ENCODE results near the gene ATP2C2.
"Not testable (repeated sequence)": the region's sequence is repeated elsewhere in the genome, so short reads cannot be mapped to it uniquely, and the experiment has no call there.

The ATP2C2 gene

DNA sequence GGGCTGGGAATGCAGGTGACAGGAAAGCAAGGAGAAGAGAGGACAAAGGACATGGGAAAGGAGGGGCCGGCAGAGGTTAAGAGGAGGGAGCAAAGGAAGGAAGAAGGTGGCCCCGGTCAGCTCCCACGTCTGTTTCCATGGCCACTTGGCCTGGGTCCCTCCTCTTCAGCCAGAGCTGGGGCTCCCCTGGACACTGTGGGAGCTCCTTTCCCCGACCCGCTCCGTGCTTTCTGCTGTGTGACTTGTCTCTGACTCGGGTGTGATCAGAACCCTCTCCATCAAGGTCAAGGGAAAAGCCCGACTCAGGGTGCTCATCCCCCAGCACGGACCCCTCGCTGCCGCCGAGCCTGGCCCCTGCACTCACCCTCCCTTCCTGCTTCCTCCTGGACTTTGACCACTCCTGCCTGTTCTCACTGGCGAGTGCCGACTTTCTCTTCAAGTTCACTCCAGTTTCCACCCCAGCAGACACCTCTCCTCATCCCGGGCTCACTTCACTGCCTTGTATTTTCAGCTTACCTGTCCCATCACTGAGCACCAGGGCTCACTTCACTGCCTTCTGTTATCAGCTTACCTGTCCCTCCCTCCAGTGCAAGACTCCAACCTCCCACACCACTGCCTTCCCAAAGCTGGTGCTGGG, 74.9 kb downstream of the ATP2C2 start:
- H3K9ac ChIP-seq (ENCODE audit: low read depth, low read length), result no peak overlapping the region
- no peak overlapping the region for H3K4me3 ChIP-seq (ENCODE audit: low read depth, low read length)
- no peaks in the 10 kb centered on the region for H3K4me1 ChIP-seq (ENCODE audit: control insufficient read depth, insufficient read depth, low read length)
- H3K9me3 ChIP-seq (ENCODE audit: control insufficient read depth, insufficient read depth, low read length), result no peaks in the 10 kb centered on the region
- no peaks in the 10 kb centered on the region for H3K36me3 ChIP-seq (ENCODE audit: control insufficient read depth, insufficient read depth, low read length)
- no peak overlapping the region for H3K27ac ChIP-seq (ENCODE audit: low read depth, low read length)
- H3K27me3 ChIP-seq (ENCODE audit: control insufficient read depth, insufficient read depth, low read length), result no peaks in the 10 kb centered on the region

DNA sequence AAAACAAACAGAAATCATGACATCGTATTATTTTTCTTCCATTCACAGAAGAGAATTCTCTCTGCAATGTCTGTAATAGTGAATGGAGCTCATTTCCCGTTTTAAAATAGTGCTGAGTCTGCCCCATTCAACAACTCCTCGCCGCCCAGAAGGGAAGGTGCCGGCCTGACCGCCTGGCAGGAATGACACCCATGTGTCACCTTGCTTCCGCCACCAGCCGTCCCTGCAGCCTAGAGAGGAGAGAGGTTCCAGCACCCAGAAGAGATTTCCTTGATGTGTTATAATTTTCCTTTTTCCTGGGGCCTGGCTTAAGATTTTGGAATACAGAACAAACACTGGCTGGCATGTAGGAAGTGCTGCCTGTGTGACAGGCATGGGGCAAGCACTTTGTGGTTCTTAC, 76.1 kb downstream of the ATP2C2 start:
- H3K9me3 ChIP-seq (ENCODE audit: control insufficient read depth, insufficient read depth, low read length), result no peaks in the 10 kb centered on the region
- H3K27me3 ChIP-seq (ENCODE audit: control insufficient read depth, insufficient read depth, low read length), result no peaks in the 10 kb centered on the region
- no peaks in the 10 kb centered on the region for H3K36me3 ChIP-seq (ENCODE audit: control insufficient read depth, insufficient read depth, low read length)
- H3K9ac ChIP-seq (ENCODE audit: low read depth, low read length), result no peak overlapping the region
- H3K27ac ChIP-seq (ENCODE audit: low read depth, low read length), result no peak overlapping the region
- no peaks in the 10 kb centered on the region for H3K4me1 ChIP-seq (ENCODE audit: control insufficient read depth, insufficient read depth, low read length)
- H3K4me3 ChIP-seq (ENCODE audit: low read depth, low read length), result no peak overlapping the region

DNA sequence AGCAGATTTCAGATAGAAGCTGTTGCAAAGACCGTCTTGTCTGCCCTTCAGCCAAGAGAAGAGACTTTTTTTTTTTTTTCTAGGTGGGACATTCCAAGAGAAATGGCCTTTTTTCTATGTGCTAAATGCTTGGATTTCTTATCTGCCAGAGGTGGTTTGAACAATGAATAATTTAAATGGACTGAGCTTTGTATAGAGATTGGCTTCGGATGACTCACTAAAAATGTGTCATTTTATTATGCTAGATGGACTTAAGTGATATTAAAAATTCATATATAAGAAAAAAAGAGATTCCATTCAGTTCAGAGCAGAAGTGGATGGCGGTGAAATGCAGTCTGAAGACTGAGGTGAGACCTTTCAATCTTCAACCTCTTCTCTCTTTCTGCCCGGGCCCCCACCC, 77.7 kb downstream of the ATP2C2 start:
- no peaks in the 10 kb centered on the region for H3K4me1 ChIP-seq (ENCODE audit: control insufficient read depth, insufficient read depth, low read length)
- H3K27ac ChIP-seq (ENCODE audit: low read depth, low read length), result no peak overlapping the region
- no peak overlapping the region for H3K4me3 ChIP-seq (ENCODE audit: low read depth, low read length)
- H3K27me3 ChIP-seq (ENCODE audit: control insufficient read depth, insufficient read depth, low read length), result no peaks in the 10 kb centered on the region
- H3K36me3 ChIP-seq (ENCODE audit: control insufficient read depth, insufficient read depth, low read length), result no peaks in the 10 kb centered on the region
- H3K9me3 ChIP-seq (ENCODE audit: control insufficient read depth, insufficient read depth, low read length), result no peaks in the 10 kb centered on the region
- H3K9ac ChIP-seq (ENCODE audit: low read depth, low read length), result no peak overlapping the region

DNA sequence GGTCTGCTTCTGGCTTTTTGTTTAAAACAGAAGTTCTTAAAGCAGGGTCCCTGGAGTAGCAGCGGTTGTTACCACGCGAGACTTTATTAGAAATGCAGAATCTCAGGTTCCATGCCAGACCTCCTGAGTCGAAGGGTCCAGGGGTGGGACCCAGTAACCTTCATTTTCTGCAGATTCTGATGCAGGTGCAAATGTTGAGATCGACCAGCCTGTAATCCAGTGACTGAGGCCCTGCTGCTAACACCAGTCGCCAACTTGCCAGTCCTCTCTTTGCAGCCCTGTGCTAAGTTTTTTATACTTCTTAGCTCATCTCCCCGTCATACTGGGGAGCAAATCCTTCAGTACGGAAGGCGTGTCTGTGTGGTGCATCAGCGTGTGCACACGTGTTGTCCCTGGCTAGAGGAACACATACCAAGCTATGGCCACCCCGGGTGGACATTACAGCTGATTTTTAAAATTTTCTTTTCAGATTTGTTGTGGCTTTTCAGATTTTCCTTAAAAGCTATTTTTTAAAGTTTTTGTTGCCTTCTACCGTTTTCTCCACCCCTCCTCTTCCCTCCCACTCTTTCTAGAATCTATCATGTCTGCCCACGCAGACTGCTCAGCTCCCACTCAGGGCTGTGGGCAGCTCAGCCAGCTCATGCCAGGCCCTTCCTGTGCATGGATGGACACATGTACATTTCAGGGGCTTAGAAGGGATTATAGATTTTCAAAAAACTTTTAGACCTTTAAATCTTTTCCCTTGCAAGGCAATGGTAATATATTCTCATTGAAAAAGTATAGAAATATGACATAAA, 78.5 kb downstream of the ATP2C2 start:
- Histone ChIP-seq H3K27me3 (ENCODE audit: control insufficient read depth, insufficient read depth, low read length) (no peaks in the 10 kb centered on the region), H3K27ac (ENCODE audit: low read depth, low read length) (no peak overlapping the region)

DNA sequence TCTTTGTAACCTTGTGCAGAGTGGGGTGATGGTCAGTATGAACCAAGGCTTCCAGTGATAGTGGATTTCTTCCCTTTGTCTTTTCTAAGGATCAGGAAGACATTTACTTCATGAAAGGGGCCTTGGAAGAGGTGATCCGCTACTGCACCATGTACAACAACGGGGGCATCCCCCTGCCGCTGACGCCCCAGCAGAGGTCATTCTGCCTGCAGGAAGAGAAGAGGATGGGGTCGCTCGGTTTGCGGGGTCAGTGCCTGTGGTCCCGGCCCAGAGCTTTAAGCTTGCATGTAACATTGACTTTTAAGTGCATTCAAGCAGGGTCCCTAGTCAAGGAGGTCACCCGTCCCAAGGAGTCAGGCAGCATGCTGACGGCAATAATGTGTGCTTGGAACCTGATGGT, 80.1 kb downstream of the ATP2C2 start:
- H3K4me1 ChIP-seq (ENCODE audit: control insufficient read depth, insufficient read depth, low read length), result no peaks in the 10 kb centered on the region
- H3K9ac ChIP-seq (ENCODE audit: low read depth, low read length), result no peak overlapping the region
- H3K4me3 ChIP-seq (ENCODE audit: low read depth, low read length), result no peak overlapping the region
- no peaks in the 10 kb centered on the region for H3K9me3 ChIP-seq (ENCODE audit: control insufficient read depth, insufficient read depth, low read length)
- H3K36me3 ChIP-seq (ENCODE audit: control insufficient read depth, insufficient read depth, low read length), result no peaks in the 10 kb centered on the region
- H3K27me3 ChIP-seq (ENCODE audit: control insufficient read depth, insufficient read depth, low read length), result no peaks in the 10 kb centered on the region
- no peak overlapping the region for H3K27ac ChIP-seq (ENCODE audit: low read depth, low read length)

More for the DNA sequence above, 78.5 kb downstream of the ATP2C2 start:
- H3K4me3 ChIP-seq (ENCODE audit: low read depth, low read length), result no peak overlapping the region
- H3K36me3 ChIP-seq (ENCODE audit: control insufficient read depth, insufficient read depth, low read length), result no peaks in the 10 kb centered on the region
- H3K9me3 ChIP-seq (ENCODE audit: control insufficient read depth, insufficient read depth, low read length), result no peaks in the 10 kb centered on the region
- H3K9ac ChIP-seq (ENCODE audit: low read depth, low read length), result no peak overlapping the region
- no peaks in the 10 kb centered on the region for H3K4me1 ChIP-seq (ENCODE audit: control insufficient read depth, insufficient read depth, low read length)

DNA sequence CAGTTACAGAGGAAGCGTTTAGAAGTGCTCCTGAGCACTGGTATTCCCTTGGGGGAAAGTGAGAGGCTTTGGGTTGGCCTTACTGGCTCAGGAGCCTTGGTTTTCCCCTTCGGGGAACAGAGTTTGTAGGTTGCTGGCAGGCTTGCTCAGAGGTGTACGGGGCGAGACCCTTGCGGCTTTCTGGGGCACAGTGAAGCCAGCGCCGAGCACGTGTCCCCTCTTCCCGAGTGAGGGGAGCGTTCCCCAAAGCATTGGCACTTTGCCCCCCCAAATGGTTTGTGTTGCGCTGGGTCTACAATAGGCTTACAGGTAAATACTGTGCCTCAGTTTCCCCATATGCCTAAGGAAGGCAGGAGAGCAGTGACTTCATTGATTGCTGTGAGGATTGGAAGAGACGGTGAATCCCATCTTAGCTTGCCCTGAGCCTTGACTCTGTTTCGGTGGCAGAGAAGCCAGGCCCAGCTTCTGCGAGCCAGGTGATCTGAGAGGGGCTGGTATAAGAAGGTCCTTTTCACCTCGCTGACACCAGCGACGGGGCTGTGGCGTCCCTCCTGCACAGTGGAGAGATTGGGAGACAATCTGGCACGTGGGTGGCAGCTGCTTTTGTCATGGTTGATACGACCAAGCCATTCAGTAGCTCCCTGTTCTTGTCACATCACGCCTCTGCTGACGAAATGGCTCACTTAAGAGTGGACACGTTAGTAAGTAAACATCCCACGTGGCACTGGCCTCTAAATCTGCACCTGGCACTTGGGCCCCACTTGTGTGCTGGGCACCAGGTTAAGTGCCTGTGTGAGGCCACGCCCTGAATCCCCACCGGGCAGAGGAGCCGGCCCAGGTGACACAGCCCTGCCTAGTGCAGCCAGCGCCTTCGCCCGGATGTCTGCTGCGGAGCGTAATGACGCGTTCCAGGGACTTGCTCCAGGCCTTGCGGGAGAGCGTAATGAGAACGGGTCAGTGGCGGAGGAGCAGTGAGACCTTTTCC, 81.1 kb downstream of the ATP2C2 start:
- H3K27me3 ChIP-seq (ENCODE audit: control insufficient read depth, insufficient read depth, low read length), result no peaks in the 10 kb centered on the region
- no peaks in the 10 kb centered on the region for H3K4me1 ChIP-seq (ENCODE audit: control insufficient read depth, insufficient read depth, low read length)
- no peaks in the 10 kb centered on the region for H3K36me3 ChIP-seq (ENCODE audit: control insufficient read depth, insufficient read depth, low read length)

DNA sequence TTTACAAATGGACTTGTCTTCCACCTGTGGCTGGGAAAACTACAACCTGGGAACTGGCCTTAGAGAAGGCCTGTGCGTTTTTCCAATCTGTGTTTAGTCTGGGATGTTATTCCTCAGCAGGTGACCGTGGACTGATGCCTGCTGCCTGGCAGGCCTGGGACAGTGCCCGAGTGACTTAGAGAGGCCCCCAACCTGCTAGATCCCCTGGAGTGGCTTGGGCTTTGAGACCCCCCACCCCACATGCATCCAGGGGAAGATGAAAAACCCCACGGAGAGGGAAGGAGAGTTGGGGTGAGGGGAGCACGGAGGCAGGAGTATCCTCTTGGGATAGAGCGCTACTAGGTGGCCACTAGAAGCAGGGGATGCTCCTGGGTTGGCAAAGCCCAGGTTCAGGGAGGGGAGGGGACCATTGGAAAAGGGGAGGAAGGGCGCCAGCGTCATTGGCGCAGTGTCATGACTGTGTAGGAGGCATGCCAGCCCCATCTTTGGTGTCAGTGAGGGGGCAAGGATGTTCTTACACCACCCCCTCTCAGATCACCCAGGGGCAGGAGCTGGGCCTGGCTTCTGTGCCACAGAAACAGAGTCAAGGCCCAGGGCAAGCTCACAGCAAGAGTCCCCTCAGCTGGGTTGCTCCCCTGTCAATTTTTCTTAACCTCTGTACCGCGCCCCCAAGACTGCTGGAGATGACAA, 82.0 kb downstream of the ATP2C2 start:
- Histone ChIP-seq H3K4me1 (ENCODE audit: control insufficient read depth, insufficient read depth, low read length) (no peaks in the 10 kb centered on the region), H3K4me3 (ENCODE audit: low read depth, low read length) (no peak overlapping the region), H3K9ac (ENCODE audit: low read depth, low read length) (no peak overlapping the region), H3K27ac (ENCODE audit: low read depth, low read length) (no peak overlapping the region), H3K27me3 (ENCODE audit: control insufficient read depth, insufficient read depth, low read length) (no peaks in the 10 kb centered on the region), H3K9me3 (ENCODE audit: control insufficient read depth, insufficient read depth, low read length) (no peaks in the 10 kb centered on the region), H3K36me3 (ENCODE audit: control insufficient read depth, insufficient read depth, low read length) (no peaks in the 10 kb centered on the region)

More for the DNA sequence above, 81.1 kb downstream of the ATP2C2 start:
- H3K27ac ChIP-seq (ENCODE audit: low read depth, low read length), result no peak overlapping the region
- no peak overlapping the region for H3K9ac ChIP-seq (ENCODE audit: low read depth, low read length)
- H3K9me3 ChIP-seq (ENCODE audit: control insufficient read depth, insufficient read depth, low read length), result no peaks in the 10 kb centered on the region
- no peak overlapping the region for H3K4me3 ChIP-seq (ENCODE audit: low read depth, low read length)

DNA sequence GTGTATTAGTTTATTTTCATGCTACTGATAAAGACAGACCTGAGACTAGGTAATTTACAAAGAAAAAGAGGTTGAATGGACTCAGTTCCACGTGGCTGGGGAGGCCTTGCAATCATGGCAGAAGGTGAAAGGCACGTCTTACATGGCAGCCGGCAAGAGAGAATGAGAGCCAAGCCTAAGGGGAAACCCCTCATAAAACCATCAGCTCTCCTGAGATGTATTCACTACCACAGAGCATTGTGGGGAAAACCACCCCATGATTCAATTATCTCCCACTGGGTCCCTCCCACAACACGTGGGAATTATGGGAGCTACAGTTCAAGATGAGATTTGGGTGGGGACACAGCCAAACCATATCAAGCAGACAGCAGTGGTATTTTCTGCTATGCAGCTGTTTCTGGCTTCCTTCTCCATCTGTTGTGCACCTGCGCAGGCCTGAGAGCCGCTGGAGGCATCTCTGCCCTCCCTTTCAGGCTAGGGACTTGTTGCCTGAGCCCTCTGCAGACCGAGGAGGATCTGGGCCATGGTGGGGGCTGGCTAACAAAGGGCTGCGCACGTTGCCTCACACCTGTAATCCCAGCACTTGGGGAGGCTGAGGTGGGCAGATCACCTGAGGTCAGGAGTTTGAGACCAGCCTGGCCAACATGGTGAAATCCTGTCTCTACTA, 82.8 kb downstream of the ATP2C2 start:
- H3K9ac ChIP-seq (ENCODE audit: low read depth, low read length); H3K36me3 ChIP-seq (ENCODE audit: control insufficient read depth, insufficient read depth, low read length); H3K27me3 ChIP-seq (ENCODE audit: control insufficient read depth, insufficient read depth, low read length); H3K27ac ChIP-seq (ENCODE audit: low read depth, low read length); H3K4me3 ChIP-seq (ENCODE audit: low read depth, low read length); H3K9me3 ChIP-seq (ENCODE audit: control insufficient read depth, insufficient read depth, low read length); H3K4me1 ChIP-seq (ENCODE audit: control insufficient read depth, insufficient read depth, low read length): not testable (repeated sequence)

DNA sequence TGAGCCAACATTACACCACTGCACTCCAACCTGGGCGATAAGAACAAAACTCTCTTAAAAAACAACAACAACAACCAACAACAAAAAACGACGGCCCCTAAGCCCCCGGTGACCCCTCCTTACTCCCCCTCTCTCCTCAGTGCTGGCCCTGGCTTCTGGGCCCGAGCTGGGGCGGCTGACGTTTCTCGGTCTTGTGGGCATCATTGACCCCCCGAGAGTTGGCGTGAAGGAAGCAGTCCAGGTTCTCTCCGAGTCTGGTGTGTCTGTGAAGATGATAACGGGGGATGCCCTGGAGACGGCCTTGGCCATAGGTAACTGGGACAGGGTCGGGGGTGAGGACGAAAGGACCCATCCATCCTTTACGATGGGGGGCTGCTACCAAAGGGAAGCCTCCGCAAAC, 83.4 kb downstream of the ATP2C2 start:
- no peaks in the 10 kb centered on the region for H3K36me3 ChIP-seq (ENCODE audit: control insufficient read depth, insufficient read depth, low read length)

DNA sequence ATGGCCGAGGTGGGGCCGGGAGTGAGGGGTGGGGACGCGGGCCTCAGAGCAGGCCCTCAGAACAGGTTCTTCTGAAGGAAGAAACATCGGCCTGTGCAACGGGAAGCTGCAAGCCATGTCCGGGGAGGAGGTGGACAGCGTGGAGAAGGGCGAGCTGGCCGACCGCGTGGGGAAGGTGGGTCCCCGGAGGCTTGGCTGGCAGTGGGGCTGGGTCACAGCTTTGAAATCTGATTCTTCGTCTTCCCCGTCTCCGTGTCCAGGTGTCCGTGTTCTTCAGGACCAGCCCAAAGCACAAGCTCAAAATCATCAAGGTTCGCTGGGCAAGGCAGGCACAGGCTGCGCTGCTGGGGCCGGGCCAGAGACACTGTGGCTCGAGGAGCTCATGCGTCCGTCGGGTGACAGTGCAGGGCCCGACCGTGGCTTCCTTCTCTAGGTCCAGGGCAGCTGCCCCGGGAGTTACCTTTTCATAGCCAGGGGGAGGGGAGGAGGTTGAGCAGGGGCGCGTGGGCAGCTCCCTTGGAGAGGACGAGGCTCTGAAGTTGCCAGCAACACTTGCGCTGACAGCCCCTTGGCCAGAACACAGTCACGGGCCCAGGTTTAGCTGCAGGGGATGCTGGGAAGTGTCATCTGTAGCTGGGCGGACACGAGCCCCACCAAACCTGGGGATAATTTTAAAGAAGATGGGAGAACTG, 84.9 kb downstream of the ATP2C2 start:
- no peak overlapping the region for H3K9ac ChIP-seq (ENCODE audit: low read depth, low read length)
- no peak overlapping the region for H3K4me3 ChIP-seq (ENCODE audit: low read depth, low read length)
- H3K36me3 ChIP-seq (ENCODE audit: control insufficient read depth, insufficient read depth, low read length), result no peaks in the 10 kb centered on the region
- H3K4me1 ChIP-seq (ENCODE audit: control insufficient read depth, insufficient read depth, low read length), result no peaks in the 10 kb centered on the region
- H3K9me3 ChIP-seq (ENCODE audit: control insufficient read depth, insufficient read depth, low read length), result no peaks in the 10 kb centered on the region
- no peak overlapping the region for H3K27ac ChIP-seq (ENCODE audit: low read depth, low read length)
- H3K27me3 ChIP-seq (ENCODE audit: control insufficient read depth, insufficient read depth, low read length), result no peaks in the 10 kb centered on the region

More for the DNA sequence above, 83.4 kb downstream of the ATP2C2 start:
- no peak overlapping the region for H3K9ac ChIP-seq (ENCODE audit: low read depth, low read length)
- no peak overlapping the region for H3K4me3 ChIP-seq (ENCODE audit: low read depth, low read length)
- H3K27ac ChIP-seq (ENCODE audit: low read depth, low read length), result no peak overlapping the region
- H3K27me3 ChIP-seq (ENCODE audit: control insufficient read depth, insufficient read depth, low read length), result no peaks in the 10 kb centered on the region
- no peaks in the 10 kb centered on the region for H3K4me1 ChIP-seq (ENCODE audit: control insufficient read depth, insufficient read depth, low read length)
- no peaks in the 10 kb centered on the region for H3K9me3 ChIP-seq (ENCODE audit: control insufficient read depth, insufficient read depth, low read length)
